K562 (cell line): ENCODE data around the gene KCNAB1. TPM values are rescaled to one million over a fixed set of nuclear protein-coding genes. Genes with fewer than 3 reads are reported as not detected.

ENCODE experiments used
- CBFA2T2 ChIP-seq: fragments of 450-650 bp; conservative IDR thresholded peaks from 2 replicates; pipeline ENCODE4 v1.6.1; 2017; ENCODE audit warnings: mild to moderate bottlenecking
- E2F5 ChIP-seq: sonication (generic); formaldehyde crosslinking; IDR thresholded peaks from 2 replicates; pipeline ENCODE4 v1.8.0; 2022; ENCODE audit warnings: mild to moderate bottlenecking, missing genetic modification reagents
- ETS1 ChIP-seq: conservative IDR thresholded peaks from 2 replicates; pipeline ENCODE4 v1.6.1; 2011; ENCODE audit warnings: low read depth, mild to moderate bottlenecking, low read length; ENCODE audit not compliant: control insufficient read depth
- FOXM1 ChIP-seq, 2 experiments: fragments of 450-650 bp in 1 of 2; sonication (generic) in 1 of 2; formaldehyde crosslinking in 1 of 2; IDR thresholded peaks; 2 replicates each; pipeline versions ENCODE4 v1.6.1 to v1.9.0; 2017 to 2022; ENCODE audit warnings: low read depth in 2 of 2, mild to moderate bottlenecking in 2 of 2, missing genetic modification reagents in 1 of 2, moderate library complexity in 1 of 2
- KLF1 ChIP-seq: fragments of 450-650 bp; IDR thresholded peaks from 2 replicates; pipeline ENCODE4 v1.6.1; 2016; ENCODE audit warnings: missing genetic modification characterization, missing compliant biosample characterization
- KLF16 ChIP-seq: IDR thresholded peaks from 2 replicates; pipeline ENCODE4 v1.6.1; 2016; ENCODE audit warnings: antibody characterized with exemption
- MAZ ChIP-seq, 2 experiments: fragments of 450-650 bp in 1 of 2; sonication (generic) in 1 of 2; formaldehyde crosslinking; IDR thresholded peaks in 1 of 2; conservative IDR thresholded peaks in 1 of 2; 2 replicates each; pipeline versions ENCODE4 v1.4.0 to v1.5.0; 2020; ENCODE audit warnings: mild to moderate bottlenecking in 1 of 2, missing genetic modification reagents in 1 of 2
- PCBP2 ChIP-seq: fragments of 200-400 bp; formaldehyde crosslinking; IDR thresholded peaks from 2 replicates; pipeline ENCODE4 v1.6.1; 2018; ENCODE audit warnings: low read length, low read depth, mild to moderate bottlenecking, moderate library complexity; ENCODE audit not compliant: poor library complexity, severe bottlenecking
- POU5F1 ChIP-seq: fragments of 150-350 bp; IDR thresholded peaks from 2 replicates; pipeline ENCODE4 v1.6.1; 2014; ENCODE audit warnings: borderline replicate concordance, low read length, low read depth, mild to moderate bottlenecking; ENCODE audit not compliant: partially characterized antibody
- RUNX1 ChIP-seq: sonication (generic); IDR thresholded peaks from 2 replicates; pipeline ENCODE4 v1.6.1; 2016; ENCODE audit warnings: antibody characterized with exemption, low read depth
- SMAD1 ChIP-seq: fragments of 150-350 bp; IDR thresholded peaks from 2 replicates; pipeline ENCODE4 v1.6.1; 2014; ENCODE audit warnings: low read length, low read depth; ENCODE audit not compliant: partially characterized antibody
- TCF7L2 ChIP-seq: fragments of 150-350 bp; IDR thresholded peaks from 2 replicates; pipeline ENCODE4 v1.6.1; 2016; ENCODE audit warnings: low read depth, mild to moderate bottlenecking, low read length, moderate library complexity
- TSC22D4 ChIP-seq: fragments of 450-650 bp; IDR thresholded peaks from 2 replicates; pipeline ENCODE4 v1.6.1; 2016; ENCODE audit warnings: missing genetic modification characterization, missing biosample characterization, control low read depth
- ZNF184 ChIP-seq: sonication (generic); formaldehyde crosslinking; IDR thresholded peaks from 2 replicates; pipeline ENCODE4 v1.5.0; 2020; ENCODE audit warnings: missing genetic modification reagents
- ZNF277 ChIP-seq: fragments of 250-450 bp; sonication (Bioruptor Pico); IDR thresholded peaks from 2 replicates; pipeline ENCODE4 v1.8.0; 2022; ENCODE audit warnings: inconsistent platforms, mild to moderate bottlenecking, moderate library complexity, borderline replicate concordance
- ZNF444 ChIP-seq: fragments of 250-450 bp; sonication (Bioruptor Pico); IDR thresholded peaks from 2 replicates; pipeline ENCODE4 v1.4.0; 2020; ENCODE audit warnings: mild to moderate bottlenecking, moderate library complexity
- ZNF609 ChIP-seq: sonication (generic); formaldehyde crosslinking; IDR thresholded peaks from 2 replicates; pipeline ENCODE4 v1.8.1; 2023; ENCODE audit warnings: missing genetic modification reagents, mild to moderate bottlenecking, borderline replicate concordance
- ZNF764 ChIP-seq: fragments of 250-450 bp; sonication (Bioruptor Pico); IDR thresholded peaks from 2 replicates; pipeline ENCODE4 v1.4.0; 2020; ENCODE audit warnings: low read depth, mild to moderate bottlenecking, moderate library complexity
- polyA plus RNA-seq, 8 experiments: library from polyadenylated mRNA; depleted of rRNA in 4 of 8; stranded (reverse) in 5 of 8; unstranded in 3 of 8; fragments of >200 nt; fragmentation: Nextera tagmentation in 2 of 8; fragmentation: Illumina TruSeq in 1 of 8; extraction: Ambion mirVana in 2 of 8; extraction: Trizol in 1 of 8; gene quantifications; 2 replicates each; pipeline versions ENCODE4 v1.2.1 to v1.2.3, GENCODE V29; 2011 to 2014; ENCODE audit warnings: inconsistent platforms in 1 of 8, missing spikeins in 1 of 8
- total RNA-seq, 7 experiments: library from RNA; depleted of rRNA in 6 of 7; stranded (reverse); fragments of >200 nt in 6 of 7; fragmentation: Illumina TruSeq in 2 of 7; extraction: Trizol in 2 of 7; gene quantifications; 2 replicates each; pipeline versions ENCODE4 v1.2.1 to v1.2.3, GENCODE V29; 2011 to 2021; ENCODE audit warnings: low replicate concordance in 1 of 7

Gene KCNAB1
- total and polyA plus RNA-seq, 9 of the 15 experiments (the other 6 are each of a cell fraction or from before 2014, with no cell fraction given): 0.14 to 1.2 (median 0.51) TPM

GRCh38 chr3:156554842-156555687 is 434.7 kb downstream of the KCNAB1 start, which contains the start of gene SSR3 (continued):
- TF ChIP-seq ZNF277: no peak
- TF ChIP-seq ZNF609: no peak
- no peak for TF ChIP-seq PCBP2
- TF ChIP-seq SMAD1: peak; percentile 39
- TF ChIP-seq ZNF184 (CRISPR knock-in tag): no peak
- TF ChIP-seq TCF7L2: no peak
- no peak for TF ChIP-seq ZNF444
- TF ChIP-seq E2F5: no peak
- peak; percentile 79 for TF ChIP-seq FOXM1 (IDR thresholded peaks at IDR 0.05; ENCODE audit: low read depth)
- TF ChIP-seq FOXM1 (CRISPR knock-in tag; IDR thresholded peaks at IDR 0.05; ENCODE audit: low read depth): no peak
- TF ChIP-seq TSC22D4: no peak
- peak; percentile 87 for TF ChIP-seq CBFA2T2
- TF ChIP-seq RUNX1: no peak
- TF ChIP-seq ZNF764 (CRISPR knock-in tag): no peak
- peak; percentile 82 for TF ChIP-seq POU5F1
- peak in 1 of 2 experiments; percentile 44; a peak in 3 of 4 replicates for TF ChIP-seq MAZ (CRISPR knock-in tag; conservative IDR thresholded peaks at IDR 0.05 in 1 of 2, IDR thresholded peaks at IDR 0.05 in 1 of 2)
- no peak for TF ChIP-seq KLF16
- TF ChIP-seq ETS1: peak; percentile 94; the same call in 1 of the 2 replicates
- TF ChIP-seq KLF1 (tag): peak; percentile 59; the same call in 1 of the 2 replicates
